Measurements from ENCODE around the gene NLRC5.

DNA sequence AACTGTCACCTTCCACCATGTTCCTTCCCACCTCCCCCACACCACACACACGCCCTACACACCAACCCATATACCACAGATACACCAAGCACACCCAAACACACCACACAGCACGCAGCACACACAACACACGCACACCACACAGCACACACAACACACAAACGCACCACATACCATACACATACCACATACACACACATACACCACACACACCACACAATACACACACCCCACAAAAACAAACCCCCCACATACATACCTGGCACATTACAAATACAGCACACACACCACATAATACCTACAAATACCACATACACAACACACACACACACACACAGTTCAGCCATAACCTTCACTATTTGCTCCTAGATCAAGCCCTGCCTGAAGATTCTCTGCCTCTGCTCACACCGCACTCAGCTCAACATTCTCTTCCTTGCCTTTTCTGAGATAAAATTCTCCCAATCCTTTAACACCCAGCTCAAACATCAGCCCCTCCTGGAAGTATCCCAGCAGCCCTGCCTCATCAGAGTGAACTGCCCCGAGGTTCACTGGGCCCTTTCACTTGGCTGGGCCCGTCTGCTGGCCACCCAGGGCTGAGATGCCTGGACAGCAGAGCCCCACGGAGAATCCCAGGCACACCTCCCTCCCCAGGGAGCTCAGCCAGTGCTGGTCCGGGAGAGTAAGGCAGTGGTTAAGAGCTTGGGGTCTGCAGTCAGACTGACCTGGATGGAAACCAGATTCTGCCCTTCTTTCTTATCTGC lies 71.1 kb downstream of the NLRC5 start:
- no peak for TF ChIP-seq POLR2A (IDR thresholded peaks at IDR 0.05)
- TF ChIP-seq, protein P1, sequence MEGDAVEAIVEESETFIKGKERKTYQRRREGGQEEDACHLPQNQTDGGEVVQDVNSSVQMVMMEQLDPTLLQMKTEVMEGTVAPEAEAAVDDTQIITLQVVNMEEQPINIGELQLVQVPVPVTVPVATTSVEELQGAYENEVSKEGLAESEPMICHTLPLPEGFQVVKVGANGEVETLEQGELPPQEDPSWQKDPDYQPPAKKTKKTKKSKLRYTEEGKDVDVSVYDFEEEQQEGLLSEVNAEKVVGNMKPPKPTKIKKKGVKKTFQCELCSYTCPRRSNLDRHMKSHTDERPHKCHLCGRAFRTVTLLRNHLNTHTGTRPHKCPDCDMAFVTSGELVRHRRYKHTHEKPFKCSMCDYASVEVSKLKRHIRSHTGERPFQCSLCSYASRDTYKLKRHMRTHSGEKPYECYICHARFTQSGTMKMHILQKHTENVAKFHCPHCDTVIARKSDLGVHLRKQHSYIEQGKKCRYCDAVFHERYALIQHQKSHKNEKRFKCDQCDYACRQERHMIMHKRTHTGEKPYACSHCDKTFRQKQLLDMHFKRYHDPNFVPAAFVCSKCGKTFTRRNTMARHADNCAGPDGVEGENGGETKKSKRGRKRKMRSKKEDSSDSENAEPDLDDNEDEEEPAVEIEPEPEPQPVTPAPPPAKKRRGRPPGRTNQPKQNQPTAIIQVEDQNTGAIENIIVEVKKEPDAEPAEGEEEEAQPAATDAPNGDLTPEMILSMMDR (IDR thresholded peaks at IDR 0.05), result peak in 1 of 3 donors; percentile 14

Data from lower leg skin (tissue), 3 donors.